Heart left ventricle (tissue), 13 donors: ENCODE measurements around the gene ATRN.

ENCODE experiments used
- CTCF ChIP-seq, 12 donors: fragments of 200-600 bp; sonication (generic) in 4 of 12; IDR thresholded peaks; one replicate each; pipeline versions ENCODE4 v1.5.0 to v1.8.0; 2018 to 2022; ENCODE audit warnings: antibody characterized with exemption in 12 of 12, mild to moderate bottlenecking in 5 of 12
- POLR2A ChIP-seq, 2 donors: fragments of 450-650 bp; IDR thresholded peaks; one replicate each; pipeline ENCODE4 v1.6.1; 2017; ENCODE audit warnings: antibody characterized with exemption in 2 of 2, mild to moderate bottlenecking in 2 of 2, moderate library complexity in 2 of 2
- donor health status: ischemic (EF 13 %, LVEDD 7.1; RV severe dilation, severe dysfunction).
- donor health status: DM: no; HTN: yes; CAD: no.
- donor health status: DM: no; HTN: no; CAD: no.
- donor health status: ischemic (EF 25% LVEDD 6.9; RV normal size, moderate dysfunction).
- donor health status: ischemic (EF 25% LVEDD 5.7; RV mildly dilated, moderate dysfunction).
- donor health status: ischemic (EF 35%, LVEDD 5.7; RV mildly dilated, moderate dysfunction).
- donor health status: nonischemic (EF 11% LVEDD 7.7; RV severe dilation, severe dysfunction).
- donor health status: DM: yes; HTN: yes; CAD: no.
- donor health status: PGD.
- donor health status: ischemic (EF 29% LVEDD 5.4; RV normal size, mild dysfunction).
- donor health status: nonischemic (EF 23%, LVEDD 6.1; RV moderate dilation, normal function).

- TF ChIP-seq CTCF (IDR thresholded peaks at IDR 0.05) = no peak
- no peak for TF ChIP-seq POLR2A (IDR thresholded peaks at IDR 0.05)
These were observed 143.6 kb downstream of the ATRN start for GRCh38 chr20:3614466-3614865.
